SU-DHL-6 (cell line): ENCODE data around the gene ANKRD29.

ENCODE experiments used
- H2AFZ ChIP-seq: fragments of 200-600 bp; sonication (generic); 2 replicates; pipeline ENCODE4 v1.6.1; 2014; ENCODE audit warnings: low read depth, mild to moderate bottlenecking, moderate library complexity, mixed read lengths, antibody characterized with exemption, low read length; ENCODE audit not compliant: severe bottlenecking
- H3F3A ChIP-seq: fragments of 200-600 bp; shearing (Covaris generic); 2 replicates; pipeline ENCODE4 v1.6.0; 2016; ENCODE audit warnings: antibody characterized with exemption, mild to moderate bottlenecking; ENCODE audit not compliant: insufficient read depth
- H3K27ac ChIP-seq: fragments of 200-600 bp; sonication (generic); 2 replicates; pipeline ENCODE4 v1.5.1; 2016; ENCODE audit warnings: low read depth, mild to moderate bottlenecking, low read length, moderate library complexity, mixed read lengths
- H3K27me3 ChIP-seq: fragments of 200-600 bp; sonication (generic), shearing (Covaris generic); 2 replicates; pipeline ENCODE4 v1.6.0; 2014; ENCODE audit warnings: mild to moderate bottlenecking, low read length
- H3K36me3 ChIP-seq: fragments of 200-600 bp; sonication (generic); 2 replicates; pipeline ENCODE4 v1.6.1; 2014; ENCODE audit warnings: mild to moderate bottlenecking, low read length, mixed read lengths
- H3K4me2 ChIP-seq: fragments of 300-600, 200-600 bp; shearing (Covaris generic), sonication (generic); 2 replicates; pipeline ENCODE4 v1.6.0; 2014; ENCODE audit warnings: low read length, low read depth, mild to moderate bottlenecking; ENCODE audit not compliant: poor library complexity, severe bottlenecking
- H3K4me3 ChIP-seq: fragments of 200-600 bp; sonication (generic); 2 replicates; pipeline ENCODE4 v1.5.1; 2014; ENCODE audit warnings: antibody characterized with exemption, low read length, mild to moderate bottlenecking, mixed read lengths; ENCODE audit not compliant: insufficient read depth, poor library complexity, severe bottlenecking
- H3K79me2 ChIP-seq: fragments of 200-600 bp; sonication (generic); 2 replicates; pipeline ENCODE4 v1.6.1; 2014; ENCODE audit warnings: mild to moderate bottlenecking, low read length, moderate library complexity; ENCODE audit not compliant: insufficient read depth
- H3K9ac ChIP-seq: fragments of 200-600 bp; sonication (generic); 2 replicates; pipeline ENCODE4 v1.7.0; 2014; ENCODE audit warnings: mild to moderate bottlenecking, low read length
- H3K9me2 ChIP-seq: fragments of 200-600 bp; sonication (generic); replicated peaks from 2 replicates; pipeline ENCODE4 v1.6.1; 2014; ENCODE audit warnings: low read length; ENCODE audit not compliant: insufficient read depth
- H3K9me3 ChIP-seq: fragments of 200-600 bp; sonication (generic); 2 replicates; pipeline ENCODE4 v1.6.1; 2014; ENCODE audit warnings: low read length, mixed read lengths; ENCODE audit not compliant: insufficient read depth
- H4K20me1 ChIP-seq: fragments of 200-600 bp; sonication (generic); 2 replicates; pipeline ENCODE4 v1.6.1; 2014; ENCODE audit warnings: low read depth, mild to moderate bottlenecking, antibody characterized with exemption, low read length, moderate library complexity, mixed read lengths
- EZH2phosphoT487 ChIP-seq: fragments of 200-600 bp; sonication (generic), shearing (Covaris generic); conservative IDR thresholded peaks from 2 replicates; pipeline ENCODE4 v1.6.1; 2018; ENCODE audit warnings: mild to moderate bottlenecking, antibody characterized with exemption, low read length, moderate library complexity, mixed read lengths
- TF ChIP-seq, protein P1 (sequence below): fragments of 200-600 bp; sonication (generic); IDR thresholded peaks from one replicate; pipeline ENCODE4 v1.5.1; 2017; ENCODE audit warnings: antibody characterized with exemption, mild to moderate bottlenecking, low read length, moderate library complexity; ENCODE audit not compliant: insufficient read depth, poor library complexity, severe bottlenecking

ANKRD29 gene

DNA sequence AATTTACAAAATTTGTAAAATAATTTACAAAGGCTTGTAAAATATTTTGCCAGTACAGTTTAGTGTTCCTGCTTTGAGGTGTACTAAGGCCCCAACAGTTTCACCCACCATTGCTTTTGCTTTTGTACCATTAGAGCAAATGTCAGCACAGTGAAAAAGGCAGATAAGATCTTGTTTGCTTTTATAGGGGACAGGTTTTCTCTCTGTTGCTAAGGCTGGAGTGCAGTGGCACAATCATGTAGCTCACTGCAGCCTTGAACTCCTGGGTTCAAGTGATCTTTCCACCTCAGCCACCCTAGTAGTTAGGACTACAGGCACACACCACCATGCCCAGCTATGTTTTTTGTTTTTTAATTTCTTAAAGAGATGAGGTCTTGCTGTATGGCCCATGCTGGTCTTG lies 56.8 kb downstream of the ANKRD29 start:
- no peaks in the 10 kb centered on the region for H3K27me3 ChIP-seq
- H3K79me2 ChIP-seq = no peaks in the 10 kb centered on the region
- TF ChIP-seq, protein P1, sequence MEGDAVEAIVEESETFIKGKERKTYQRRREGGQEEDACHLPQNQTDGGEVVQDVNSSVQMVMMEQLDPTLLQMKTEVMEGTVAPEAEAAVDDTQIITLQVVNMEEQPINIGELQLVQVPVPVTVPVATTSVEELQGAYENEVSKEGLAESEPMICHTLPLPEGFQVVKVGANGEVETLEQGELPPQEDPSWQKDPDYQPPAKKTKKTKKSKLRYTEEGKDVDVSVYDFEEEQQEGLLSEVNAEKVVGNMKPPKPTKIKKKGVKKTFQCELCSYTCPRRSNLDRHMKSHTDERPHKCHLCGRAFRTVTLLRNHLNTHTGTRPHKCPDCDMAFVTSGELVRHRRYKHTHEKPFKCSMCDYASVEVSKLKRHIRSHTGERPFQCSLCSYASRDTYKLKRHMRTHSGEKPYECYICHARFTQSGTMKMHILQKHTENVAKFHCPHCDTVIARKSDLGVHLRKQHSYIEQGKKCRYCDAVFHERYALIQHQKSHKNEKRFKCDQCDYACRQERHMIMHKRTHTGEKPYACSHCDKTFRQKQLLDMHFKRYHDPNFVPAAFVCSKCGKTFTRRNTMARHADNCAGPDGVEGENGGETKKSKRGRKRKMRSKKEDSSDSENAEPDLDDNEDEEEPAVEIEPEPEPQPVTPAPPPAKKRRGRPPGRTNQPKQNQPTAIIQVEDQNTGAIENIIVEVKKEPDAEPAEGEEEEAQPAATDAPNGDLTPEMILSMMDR = no peak
- no peak for TF ChIP-seq EZH2phosphoT487
- H4K20me1 ChIP-seq = no peaks in the 10 kb centered on the region
- no peak overlapping the region for H2AFZ ChIP-seq
- no peak overlapping the region for H3K4me2 ChIP-seq
- H3K9me2 ChIP-seq = no peaks in the 10 kb centered on the region
- H3K27ac ChIP-seq = no peak overlapping the region
- H3K4me3 ChIP-seq = no peak overlapping the region
- H3K36me3 ChIP-seq = no peaks in the 10 kb centered on the region
- no peaks in the 10 kb centered on the region for H3F3A ChIP-seq
- H3K9me3 ChIP-seq = no peaks in the 10 kb centered on the region
- no peak overlapping the region for H3K9ac ChIP-seq

DNA sequence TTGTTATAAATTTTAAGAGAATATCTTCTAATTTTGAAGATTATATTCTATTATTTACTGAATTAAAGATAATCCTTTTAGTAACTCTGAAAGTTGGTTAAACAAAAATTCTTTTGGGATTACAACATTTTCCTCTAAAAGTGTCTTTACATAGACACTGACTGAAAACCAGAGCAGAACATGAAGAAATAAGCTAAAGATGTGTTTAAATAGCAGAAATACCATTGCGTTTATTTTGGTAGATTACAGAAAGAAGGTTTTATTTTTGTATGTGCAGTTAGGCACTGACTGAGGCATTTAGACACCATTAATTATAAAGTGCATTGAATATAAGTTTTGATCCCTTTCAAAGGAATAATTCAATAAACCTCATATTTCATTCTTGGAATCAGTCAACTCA lies 62.9 kb downstream of the ANKRD29 start:
- H3K4me3 ChIP-seq = no peak overlapping the region
- H3K9ac ChIP-seq = no peak overlapping the region
- TF ChIP-seq, protein P1 = no peak
- TF ChIP-seq EZH2phosphoT487 = no peak
- no peak overlapping the region for H3K27ac ChIP-seq
- no peaks in the 10 kb centered on the region for H3K9me2 ChIP-seq
- no peak overlapping the region for H2AFZ ChIP-seq
- no peaks in the 10 kb centered on the region for H3F3A ChIP-seq
- H3K27me3 ChIP-seq = no peaks in the 10 kb centered on the region
- no peak overlapping the region for H3K4me2 ChIP-seq
- H3K36me3 ChIP-seq = no peaks in the 10 kb centered on the region
- no peaks in the 10 kb centered on the region for H3K9me3 ChIP-seq
- no peaks in the 10 kb centered on the region for H3K79me2 ChIP-seq
- no peaks in the 10 kb centered on the region for H4K20me1 ChIP-seq

DNA sequence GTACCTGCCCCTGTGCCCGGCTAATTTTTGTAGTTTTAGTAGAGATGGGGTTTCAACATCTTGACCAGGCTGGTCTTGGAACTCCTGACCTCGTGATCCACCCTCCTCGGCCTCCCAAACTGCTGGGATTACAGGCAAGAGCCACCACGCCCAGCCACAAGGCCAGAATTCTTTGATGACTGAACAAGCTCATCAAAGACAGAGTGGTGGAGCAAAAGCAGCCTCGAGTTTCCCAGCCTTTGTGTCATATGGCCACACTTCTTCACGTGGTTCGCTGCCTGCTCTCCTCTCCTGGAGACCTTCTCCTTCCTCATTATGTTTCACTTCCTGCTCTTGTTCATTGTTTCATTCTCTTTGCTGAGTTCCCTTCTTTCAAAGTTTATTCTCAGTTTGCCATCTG lies 66.5 kb downstream of the ANKRD29 start:
- Histone ChIP-seq H3K4me2 (no peak overlapping the region), H4K20me1 (no peaks in the 10 kb centered on the region), H3K27me3 (no peaks in the 10 kb centered on the region), H3K79me2 (no peaks in the 10 kb centered on the region), H3K9me2 (no peaks in the 10 kb centered on the region), H3K9me3 (no peaks in the 10 kb centered on the region), H3K27ac (no peak overlapping the region), H3K9ac (no peak overlapping the region), H3K36me3 (no peaks in the 10 kb centered on the region), H3K4me3 (no peak overlapping the region), H2AFZ (no peak overlapping the region), H3F3A (no peaks in the 10 kb centered on the region)
- TF ChIP-seq EZH2phosphoT487 = no peak
- TF ChIP-seq, protein P1 = no peak

DNA sequence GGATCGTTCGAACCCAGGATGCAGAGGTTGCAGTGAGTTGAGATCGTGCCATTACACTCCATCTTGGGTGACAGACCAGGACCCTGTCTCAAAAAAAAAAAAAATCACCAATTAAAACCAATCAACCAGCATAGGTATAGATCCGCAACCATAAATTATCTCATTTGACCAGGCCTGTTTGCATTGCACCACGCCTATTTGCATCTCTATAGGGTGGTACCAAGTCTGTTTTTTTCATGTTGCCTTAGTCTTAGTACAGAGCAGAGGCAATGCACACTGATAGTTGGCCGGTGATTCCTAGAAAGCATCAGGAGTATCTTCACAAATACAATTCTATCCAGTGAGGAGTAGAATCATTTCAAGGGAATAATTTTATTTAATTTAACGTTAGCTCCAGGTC lies 67.1 kb downstream of the ANKRD29 start:
- no peak for TF ChIP-seq EZH2phosphoT487
- TF ChIP-seq, protein P1 = no peak

More for the DNA sequence above, 67.1 kb downstream of the ANKRD29 start:
- H3K36me3 ChIP-seq = no peaks in the 10 kb centered on the region
- no peaks in the 10 kb centered on the region for H3K9me2 ChIP-seq
- H3K27me3 ChIP-seq = no peaks in the 10 kb centered on the region
- H2AFZ ChIP-seq = no peak overlapping the region
- no peak overlapping the region for H3K4me2 ChIP-seq
- H3K9me3 ChIP-seq = no peaks in the 10 kb centered on the region
- no peak overlapping the region for H3K27ac ChIP-seq
- H3K9ac ChIP-seq = no peak overlapping the region
- no peak overlapping the region for H3K4me3 ChIP-seq
- H4K20me1 ChIP-seq = no peaks in the 10 kb centered on the region
- no peaks in the 10 kb centered on the region for H3K79me2 ChIP-seq
- no peaks in the 10 kb centered on the region for H3F3A ChIP-seq
